ENCODE data around the gene RARB. TPM values are rescaled to one million over a fixed set of nuclear protein-coding genes. Genes with fewer than 3 reads are reported as not detected.

Gene RARB
- total RNA-seq, 3 donors from 2014 or later = 1.2 to 8.7 (median 1.9) TPM

- no peaks in the 10 kb centered on the region for H3K36me3 ChIP-seq (ENCODE audit: low read depth)
- no peak overlapping the region for H3K4me3 ChIP-seq
- no peak for TF ChIP-seq CTCF (IDR thresholded peaks at IDR 0.05)
- H3K9me3 ChIP-seq = no peaks in the 10 kb centered on the region
- intact Hi-C loops (cut with DNase I, micrococcal nuclease) = no loop called here
- ATAC-seq (no peak), DNase-seq (no peak)
- H3K4me1 ChIP-seq (ENCODE audit: low read depth) = no peaks in the 10 kb centered on the region
Observed at GRCh38 chr3:25513642-25514266, 85.7 kb downstream of the RARB start.

- DNase-seq = no peak
- no peak overlapping the region for H3K4me3 ChIP-seq
- no peaks in the 10 kb centered on the region for H3K4me1 ChIP-seq (ENCODE audit: low read depth)
- no peaks in the 10 kb centered on the region for H3K9me3 ChIP-seq
- no peaks in the 10 kb centered on the region for H3K36me3 ChIP-seq (ENCODE audit: low read depth)
- intact Hi-C loops (cut with DNase I, micrococcal nuclease) = no loop called here
- ATAC-seq = no peak
- no peak for TF ChIP-seq CTCF (IDR thresholded peaks at IDR 0.05)
Observed at GRCh38 chr3:25515171-25515570, 87.1 kb downstream of the RARB start.

GRCh38 chr3:25520926-25521559, 93.0 kb downstream of the RARB start:
- DNase-seq (no peak), ATAC-seq (no peak)
- TF ChIP-seq CTCF (IDR thresholded peaks at IDR 0.05) = no peak
- Histone ChIP-seq H3K9me3 (no peaks in the 10 kb centered on the region), H3K4me1 (ENCODE audit: low read depth) (no peaks in the 10 kb centered on the region), H3K4me3 (no peak overlapping the region), H3K36me3 (ENCODE audit: low read depth) (no peaks in the 10 kb centered on the region)
- intact Hi-C loops (cut with DNase I, micrococcal nuclease) = no loop called here

- Histone ChIP-seq H3K36me3 (ENCODE audit: low read depth) (no peaks in the 10 kb centered on the region), H3K4me3 (no peak overlapping the region), H3K4me1 (ENCODE audit: low read depth) (no peaks in the 10 kb centered on the region), H3K9me3 (no peaks in the 10 kb centered on the region)
- no peak for TF ChIP-seq CTCF (IDR thresholded peaks at IDR 0.05)
- intact Hi-C loops (cut with DNase I, micrococcal nuclease) = no loop called here
- ATAC-seq (no peak), DNase-seq (no peak)
Observed at GRCh38 chr3:25527336-25527735, 99.3 kb downstream of the RARB start.

GRCh38 chr3:25527801-25528200, 99.7 kb downstream of the RARB start:
- ATAC-seq (no peak), DNase-seq (no peak)
- no peak for TF ChIP-seq CTCF (IDR thresholded peaks at IDR 0.05)
- H3K4me1 ChIP-seq (ENCODE audit: low read depth) = no peaks in the 10 kb centered on the region
- intact Hi-C loops (cut with DNase I, micrococcal nuclease) = no loop called here
- peaks cover 3% of the 10 kb centered on the region for H3K9me3 ChIP-seq
- H3K4me3 ChIP-seq = no peak overlapping the region
- no peaks in the 10 kb centered on the region for H3K36me3 ChIP-seq (ENCODE audit: low read depth)
